Skeletal muscle cell (primary cell): Measurements from ENCODE around the gene SYT6.

Source experiments
- DNase-seq: peaks from one replicate; pipeline ENCODE4 v3.0.0-alpha.2; 2010; ENCODE audit warnings: low read depth
- H3K4me3 ChIP-seq: 2 replicates; pipeline ENCODE4 v1.5.1; 2011; ENCODE audit warnings: low read depth, mild to moderate bottlenecking, control low read depth, low read length, moderate library complexity

Gene SYT6

GRCh38 chr1:114155706-114156105 lies 2.0 kb upstream of the SYT6 start:
- no peak overlapping the region for H3K4me3 ChIP-seq
- DNase-seq: no peak

GRCh38 chr1:114154963-114155322 lies 1.3 kb upstream of the SYT6 start:
- H3K4me3 ChIP-seq: no peak overlapping the region
- DNase-seq: no peak

- DNase-seq: no peak
- H3K4me3 ChIP-seq: no peak overlapping the region
These were observed 685 bp upstream of the SYT6 start for GRCh38 chr1:114154146-114154962.

GRCh38 chr1:114152508-114153260 lies 985 bp downstream of the SYT6 start:
- DNase-seq: peak; percentile 9
- peak overlapping the region; percentile 38 for H3K4me3 ChIP-seq

- no peak for DNase-seq
- H3K4me3 ChIP-seq: peak overlapping the region; percentile 38
These were observed 1.6 kb downstream of the SYT6 start for GRCh38 chr1:114152089-114152507.

- no peak for DNase-seq
- H3K4me3 ChIP-seq: no peak overlapping the region
These were observed 3.7 kb downstream of the SYT6 start for GRCh38 chr1:114150016-114150415.

- DNase-seq: no peak
- H3K4me3 ChIP-seq: no peak overlapping the region
These were observed 4.5 kb downstream of the SYT6 start for GRCh38 chr1:114149211-114149610.

GRCh38 chr1:114145504-114146151 lies 8.0 kb downstream of the SYT6 start:
- DNase-seq: no peak
- H3K4me3 ChIP-seq: no peak overlapping the region

GRCh38 chr1:114144016-114144415 lies 9.7 kb downstream of the SYT6 start:
- H3K4me3 ChIP-seq: no peak overlapping the region
- no peak for DNase-seq

GRCh38 chr1:114139540-114139939 lies 14.1 kb downstream of the SYT6 start:
- no peak for DNase-seq
- no peak overlapping the region for H3K4me3 ChIP-seq

GRCh38 chr1:114137497-114137896 lies 16.2 kb downstream of the SYT6 start:
- H3K4me3 ChIP-seq: no peak overlapping the region
- DNase-seq: no peak

- no peak for DNase-seq
These were observed 17.9 kb downstream of the SYT6 start for GRCh38 chr1:114135786-114136185.

GRCh38 chr1:114134518-114134917 lies 19.2 kb downstream of the SYT6 start:
- DNase-seq: no peak
- H3K4me3 ChIP-seq: no peak overlapping the region

More at GRCh38 chr1:114135786-114136185, 17.9 kb downstream of the SYT6 start:
- no peak overlapping the region for H3K4me3 ChIP-seq

GRCh38 chr1:114133129-114133528 lies 20.5 kb downstream of the SYT6 start:
- no peak for DNase-seq
- no peak overlapping the region for H3K4me3 ChIP-seq

GRCh38 chr1:114131526-114132220 lies 22.0 kb downstream of the SYT6 start:
- H3K4me3 ChIP-seq: no peak overlapping the region

GRCh38 chr1:114130846-114131525 lies 22.7 kb downstream of the SYT6 start:
- H3K4me3 ChIP-seq: no peak overlapping the region
- no peak for DNase-seq

More at GRCh38 chr1:114131526-114132220, 22.0 kb downstream of the SYT6 start:
- DNase-seq: no peak

GRCh38 chr1:114130213-114130612 lies 23.5 kb downstream of the SYT6 start:
- DNase-seq: no peak
- H3K4me3 ChIP-seq: no peak overlapping the region

- no peak for DNase-seq
- no peak overlapping the region for H3K4me3 ChIP-seq
These were observed 25.4 kb downstream of the SYT6 start for GRCh38 chr1:114128293-114128692.
